T-helper 2 cell treated with Interferon-gamma antibody and Interleukin-4, amounts not matched to agents 5 μg/mL and 100 μg/mL, for 36 hours (primary cell): ENCODE measurements around the gene NOTCH1.

Source experiments
- DNase-seq: peaks from one replicate; pipeline ENCODE4 v3.0.0; 2021; ENCODE audit warnings: low spot score
- H3K27ac Mint-ChIP-seq: one replicate; pipeline ENCODE4 v1.8.0; 2021; ENCODE audit warnings: mild to moderate bottlenecking, mixed read lengths
- H3K27me3 Mint-ChIP-seq: one replicate; pipeline ENCODE4 v1.8.0; 2021; ENCODE audit warnings: low read depth, mixed read lengths
- H3K36me3 Mint-ChIP-seq: one replicate; pipeline ENCODE4 v1.8.0; 2021; ENCODE audit warnings: low read depth, mixed read lengths
- H3K4me1 Mint-ChIP-seq: one replicate; pipeline ENCODE4 v1.8.0; 2021; ENCODE audit warnings: low read depth, mixed read lengths
- H3K4me3 Mint-ChIP-seq: one replicate; pipeline ENCODE4 v1.8.0; 2022; ENCODE audit warnings: mild to moderate bottlenecking, moderate library complexity, mixed read lengths
- H3K9me3 Mint-ChIP-seq: one replicate; pipeline ENCODE4 v1.8.0; 2021; ENCODE audit warnings: mixed read lengths

The NOTCH1 gene

GRCh38 chr9:136455043-136456002, 90.5 kb downstream of the NOTCH1 start:
- no peak for DNase-seq
- Mint-ChIP-seq H3K9me3 (no peaks in the 10 kb centered on the region), H3K36me3 (peaks cover 56% of the 10 kb centered on the region), H3K27me3 (no peaks in the 10 kb centered on the region), H3K4me1 (no peaks in the 10 kb centered on the region), H3K27ac (no peak overlapping the region), H3K4me3 (no peak overlapping the region)

DNA sequence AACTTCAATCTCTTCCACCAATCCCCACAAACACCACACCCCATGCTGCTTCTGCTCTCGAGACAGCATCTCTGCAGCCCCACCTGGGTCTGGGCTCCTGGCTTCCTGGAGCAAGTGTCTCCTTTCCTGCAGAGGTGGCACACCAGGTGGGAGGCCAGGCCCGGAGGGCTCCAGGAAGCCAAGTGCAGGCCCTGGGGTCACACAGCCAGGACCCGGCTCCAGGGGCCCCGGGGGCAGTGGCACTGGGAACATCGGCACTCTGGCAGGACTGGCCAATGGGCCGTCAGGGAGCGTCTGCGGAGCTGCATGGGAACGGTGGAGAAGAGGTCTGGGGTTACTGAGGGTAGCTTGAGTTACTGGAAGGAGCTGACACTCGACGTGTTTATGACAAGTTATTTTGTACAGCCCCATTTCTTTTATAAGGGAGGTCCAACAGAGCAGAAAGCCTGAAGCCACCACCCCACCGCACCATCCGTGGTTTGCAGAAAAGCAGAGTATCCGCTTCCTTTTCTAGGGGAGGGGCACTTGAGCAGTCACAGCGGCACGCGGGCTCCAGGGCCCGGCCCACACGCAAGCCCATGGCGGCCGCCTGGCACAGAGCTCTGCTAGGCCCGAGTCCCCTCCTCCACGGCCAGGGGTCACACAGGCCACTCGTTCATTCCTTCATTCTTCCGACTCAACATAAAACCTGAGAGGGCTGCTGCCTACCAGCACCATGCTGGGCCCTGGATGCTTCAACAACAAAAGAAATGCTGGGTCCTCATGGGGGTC, 91.6 kb downstream of the NOTCH1 start:
- Mint-ChIP-seq H3K4me3 (no peak overlapping the region), H3K27me3 (no peaks in the 10 kb centered on the region), H3K36me3 (peaks cover 53% of the 10 kb centered on the region), H3K4me1 (no peaks in the 10 kb centered on the region), H3K9me3 (no peaks in the 10 kb centered on the region), H3K27ac (no peak overlapping the region)
- DNase-seq, result no peak

- no peak for DNase-seq
- Mint-ChIP-seq H3K9me3 (no peaks in the 10 kb centered on the region), H3K4me1 (no peaks in the 10 kb centered on the region), H3K36me3 (peaks cover 47% of the 10 kb centered on the region), H3K27ac (no peak overlapping the region), H3K4me3 (no peak overlapping the region), H3K27me3 (no peaks in the 10 kb centered on the region)
Measured at GRCh38 chr9:136453326-136453725, 92.5 kb downstream of the NOTCH1 start.

DNA sequence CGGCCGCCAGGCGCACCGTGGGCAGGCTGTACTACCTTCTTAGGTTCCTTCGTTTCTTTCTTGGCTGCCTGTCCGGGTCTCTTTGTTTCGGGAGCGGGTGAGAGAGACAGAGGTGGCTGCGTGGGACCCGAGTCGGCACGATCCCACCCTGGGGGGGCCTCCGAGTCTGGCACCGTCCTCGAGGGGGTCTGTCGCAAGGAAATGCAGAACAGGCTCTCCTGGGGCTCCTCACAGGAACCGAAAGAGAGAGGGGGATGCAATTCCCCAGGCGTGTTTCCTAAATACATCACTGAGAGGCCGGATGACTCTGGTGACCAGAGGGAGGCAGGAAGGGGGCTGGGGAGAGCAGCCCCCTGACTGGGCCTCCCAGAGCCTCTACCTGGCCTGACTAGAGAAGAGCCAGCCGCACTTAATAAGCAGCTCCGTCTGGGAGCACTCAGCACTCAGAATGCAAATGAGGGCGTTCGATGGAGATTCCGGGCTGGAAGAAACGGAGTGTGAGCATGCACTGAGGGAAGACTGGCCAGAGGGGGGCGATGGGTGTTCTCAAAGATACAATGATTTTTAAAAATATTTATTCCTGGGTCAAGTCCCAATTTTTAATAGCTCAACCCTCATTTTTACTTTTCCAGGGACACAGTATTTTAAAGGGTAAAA, 94.5 kb downstream of the NOTCH1 start:
- no peak for DNase-seq
- Mint-ChIP-seq H3K4me1 (no peaks in the 10 kb centered on the region), H3K4me3 (no peak overlapping the region), H3K27ac (no peak overlapping the region), H3K9me3 (no peaks in the 10 kb centered on the region), H3K36me3 (peaks cover 58% of the 10 kb centered on the region), H3K27me3 (no peaks in the 10 kb centered on the region)

GRCh38 chr9:136448655-136449054, 97.2 kb downstream of the NOTCH1 start:
- no peak for DNase-seq
- H3K4me3 Mint-ChIP-seq, result no peak overlapping the region
- no peaks in the 10 kb centered on the region for H3K27me3 Mint-ChIP-seq
- no peaks in the 10 kb centered on the region for H3K9me3 Mint-ChIP-seq
- H3K36me3 Mint-ChIP-seq, result peaks cover 51% of the 10 kb centered on the region
- no peak overlapping the region for H3K27ac Mint-ChIP-seq
- no peaks in the 10 kb centered on the region for H3K4me1 Mint-ChIP-seq

- H3K9me3 Mint-ChIP-seq, result no peaks in the 10 kb centered on the region
- H3K27ac Mint-ChIP-seq, result no peak overlapping the region
- H3K36me3 Mint-ChIP-seq, result peaks cover 54% of the 10 kb centered on the region
- DNase-seq, result no peak
- no peaks in the 10 kb centered on the region for H3K27me3 Mint-ChIP-seq
- H3K4me3 Mint-ChIP-seq, result no peak overlapping the region
- H3K4me1 Mint-ChIP-seq, result no peaks in the 10 kb centered on the region
Measured at GRCh38 chr9:136447173-136447778, 98.6 kb downstream of the NOTCH1 start.

DNA sequence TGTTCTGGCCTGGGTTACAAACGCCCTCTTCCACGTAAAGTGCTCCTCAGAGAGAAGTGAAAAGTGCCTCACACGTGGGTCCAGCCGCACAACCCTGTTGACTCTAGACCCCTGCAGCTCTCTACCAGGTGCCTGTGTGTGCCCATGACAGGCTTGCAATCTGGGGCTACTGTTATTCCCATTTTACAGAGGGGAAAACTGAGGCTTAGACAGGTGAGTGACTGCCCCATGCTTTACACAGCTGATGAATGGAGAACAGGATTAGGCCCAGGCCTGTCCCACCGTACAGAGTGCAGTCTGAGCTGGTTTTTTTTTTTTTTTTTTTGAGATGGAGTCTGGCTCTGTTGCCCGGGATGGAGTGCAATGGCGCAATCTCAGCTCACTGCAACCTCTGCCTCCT, 100.0 kb downstream of the NOTCH1 start:
- DNase-seq, result no peak
- Mint-ChIP-seq H3K4me3 (no peak overlapping the region), H3K27ac (no peak overlapping the region), H3K27me3 (no peaks in the 10 kb centered on the region), H3K4me1 (no peaks in the 10 kb centered on the region), H3K9me3 (no peaks in the 10 kb centered on the region), H3K36me3 (peaks cover 50% of the 10 kb centered on the region)
